Cerebellar nuclear complex (tissue), 1 donor: ENCODE results near the gene CAMTA2.
"Not testable (repeated sequence)": the region's sequence is repeated elsewhere in the genome, so short reads cannot be mapped to it uniquely, and the experiment has no call there.

Experiments
- DNase-seq, 2 experiments: peaks; one replicate each; lab custom pipeline; 2025; lab: John Stamatoyannopoulos, UW

Gene CAMTA2, protein sequence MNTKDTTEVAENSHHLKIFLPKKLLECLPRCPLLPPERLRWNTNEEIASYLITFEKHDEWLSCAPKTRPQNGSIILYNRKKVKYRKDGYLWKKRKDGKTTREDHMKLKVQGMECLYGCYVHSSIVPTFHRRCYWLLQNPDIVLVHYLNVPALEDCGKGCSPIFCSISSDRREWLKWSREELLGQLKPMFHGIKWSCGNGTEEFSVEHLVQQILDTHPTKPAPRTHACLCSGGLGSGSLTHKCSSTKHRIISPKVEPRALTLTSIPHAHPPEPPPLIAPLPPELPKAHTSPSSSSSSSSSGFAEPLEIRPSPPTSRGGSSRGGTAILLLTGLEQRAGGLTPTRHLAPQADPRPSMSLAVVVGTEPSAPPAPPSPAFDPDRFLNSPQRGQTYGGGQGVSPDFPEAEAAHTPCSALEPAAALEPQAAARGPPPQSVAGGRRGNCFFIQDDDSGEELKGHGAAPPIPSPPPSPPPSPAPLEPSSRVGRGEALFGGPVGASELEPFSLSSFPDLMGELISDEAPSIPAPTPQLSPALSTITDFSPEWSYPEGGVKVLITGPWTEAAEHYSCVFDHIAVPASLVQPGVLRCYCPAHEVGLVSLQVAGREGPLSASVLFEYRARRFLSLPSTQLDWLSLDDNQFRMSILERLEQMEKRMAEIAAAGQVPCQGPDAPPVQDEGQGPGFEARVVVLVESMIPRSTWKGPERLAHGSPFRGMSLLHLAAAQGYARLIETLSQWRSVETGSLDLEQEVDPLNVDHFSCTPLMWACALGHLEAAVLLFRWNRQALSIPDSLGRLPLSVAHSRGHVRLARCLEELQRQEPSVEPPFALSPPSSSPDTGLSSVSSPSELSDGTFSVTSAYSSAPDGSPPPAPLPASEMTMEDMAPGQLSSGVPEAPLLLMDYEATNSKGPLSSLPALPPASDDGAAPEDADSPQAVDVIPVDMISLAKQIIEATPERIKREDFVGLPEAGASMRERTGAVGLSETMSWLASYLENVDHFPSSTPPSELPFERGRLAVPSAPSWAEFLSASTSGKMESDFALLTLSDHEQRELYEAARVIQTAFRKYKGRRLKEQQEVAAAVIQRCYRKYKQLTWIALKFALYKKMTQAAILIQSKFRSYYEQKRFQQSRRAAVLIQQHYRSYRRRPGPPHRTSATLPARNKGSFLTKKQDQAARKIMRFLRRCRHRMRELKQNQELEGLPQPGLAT

DNA sequence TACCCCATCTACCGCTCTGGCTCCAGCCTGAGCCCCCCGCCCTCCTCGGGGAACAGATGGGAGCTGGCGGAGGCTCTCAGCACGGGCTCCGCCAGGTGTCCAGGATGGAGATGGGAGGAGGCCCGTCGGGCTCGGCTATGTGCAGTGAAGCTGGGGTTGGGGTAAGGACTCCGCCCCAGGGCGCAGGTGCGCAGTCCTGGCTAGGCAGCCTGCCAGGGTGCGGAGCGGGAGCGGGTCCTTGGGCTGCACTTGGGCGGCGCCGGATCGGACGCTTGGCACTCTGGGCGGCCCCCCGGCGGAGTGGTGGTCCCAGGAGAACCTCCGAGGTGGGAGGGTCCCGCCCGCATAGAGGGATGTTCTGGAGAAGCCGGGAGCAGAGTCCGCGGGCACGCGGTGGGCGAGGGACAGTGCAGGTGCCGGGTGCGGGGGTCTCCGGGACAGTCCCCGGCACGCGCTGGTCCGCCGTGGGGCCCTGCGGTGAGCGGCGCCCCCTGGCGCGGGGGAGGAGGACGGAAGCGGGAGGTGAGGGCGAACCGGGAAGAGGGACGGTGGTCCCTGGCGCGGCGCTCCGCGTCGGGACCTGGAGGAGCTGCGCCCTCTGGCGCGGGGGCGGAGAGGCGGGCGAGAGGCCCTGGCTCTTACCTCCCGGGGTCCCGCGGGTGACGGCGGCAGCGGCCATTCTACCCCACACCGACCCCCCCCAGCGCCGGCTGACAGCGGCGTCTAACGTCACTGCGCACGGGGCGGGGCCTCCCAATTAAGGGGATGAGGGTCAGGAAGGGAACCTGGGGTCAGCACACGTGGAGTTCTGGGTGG is at the start of gene CAMTA2:
TSS of gene CAMTA2 (minus strand) at position 725 of the 816 bp plus-strand sequence. CDS start 1,453 bp downstream, outside the sequence.
- peak in 1 of 2 experiments; percentile 28 for DNase-seq

- DNase-seq, result no peak
Measured at GRCh38 chr17:5035315-5035714, 47.8 kb upstream of the CAMTA2 start, which contains the start of gene SLC52A1. Gene SLC52A1 (minus strand): TSS chr17:5035426. CDS start chr17:5034606, 820 bp downstream.

DNA sequence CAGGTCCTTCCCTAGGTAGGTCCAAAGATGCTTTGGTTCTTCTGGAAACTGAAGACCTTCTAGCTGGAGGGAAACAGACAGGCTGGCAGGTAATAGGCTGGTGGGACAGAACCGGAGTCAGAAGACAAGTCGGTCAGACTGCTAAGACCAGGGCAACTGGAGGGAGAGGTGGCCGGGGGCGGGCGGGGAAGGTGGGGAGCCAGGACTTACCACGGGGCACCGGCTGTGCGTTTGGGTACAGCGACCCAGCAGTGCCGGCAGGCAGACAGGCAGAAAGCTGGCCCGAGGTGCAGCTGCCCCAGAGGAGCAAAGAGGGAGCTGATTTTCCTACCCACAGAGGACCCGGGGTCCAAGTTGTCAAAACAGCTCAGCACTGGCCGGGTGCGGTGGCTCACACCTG is 47.2 kb upstream of the CAMTA2 start:
- no peak for DNase-seq

- no peak for DNase-seq
Measured at GRCh38 chr17:5034063-5034462, 46.6 kb upstream of the CAMTA2 start.

- no peak for DNase-seq
Measured at GRCh38 chr17:5033352-5034015, 46.0 kb upstream of the CAMTA2 start.

GRCh38 chr17:5032865-5033264 is 45.4 kb upstream of the CAMTA2 start:
- DNase-seq, result no peak

DNA sequence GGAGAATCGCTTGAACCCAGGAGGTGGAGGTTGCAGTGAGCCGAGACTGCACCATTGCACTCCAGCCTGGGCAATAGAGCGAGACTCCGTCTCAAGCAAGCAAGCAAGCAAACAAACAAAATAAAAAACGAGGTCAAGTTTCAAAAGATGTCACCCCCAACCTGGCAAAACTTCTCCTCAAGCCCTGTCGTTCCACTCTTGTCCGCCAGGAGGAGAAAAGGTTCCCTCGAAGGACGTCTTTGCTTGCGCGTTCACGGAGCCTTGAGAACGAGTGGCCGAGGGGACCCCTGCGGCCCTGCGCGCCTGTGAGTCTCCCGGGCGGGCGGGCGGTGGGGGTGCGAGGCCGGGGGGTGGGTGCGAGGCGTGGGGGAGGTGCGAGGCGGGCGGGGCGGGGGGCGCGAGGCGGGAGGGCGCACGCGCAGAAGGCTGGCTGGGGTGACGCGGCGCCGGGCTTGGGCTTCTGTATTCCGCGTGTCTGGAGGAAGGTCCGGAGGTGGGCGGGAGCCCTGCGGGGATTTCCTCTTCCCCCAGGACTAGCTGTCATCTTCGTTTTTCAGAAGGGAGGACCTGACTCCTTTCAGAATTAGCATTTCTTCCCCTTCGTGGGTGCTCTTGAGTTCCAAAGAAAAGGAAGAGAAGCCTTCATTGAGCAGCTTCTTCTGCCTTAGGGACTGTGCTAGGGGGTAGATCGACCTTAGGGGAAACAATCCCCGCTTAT is 44.0 kb upstream of the CAMTA2 start:
- DNase-seq, result peak in 1 of 2 experiments; percentile 4

DNA sequence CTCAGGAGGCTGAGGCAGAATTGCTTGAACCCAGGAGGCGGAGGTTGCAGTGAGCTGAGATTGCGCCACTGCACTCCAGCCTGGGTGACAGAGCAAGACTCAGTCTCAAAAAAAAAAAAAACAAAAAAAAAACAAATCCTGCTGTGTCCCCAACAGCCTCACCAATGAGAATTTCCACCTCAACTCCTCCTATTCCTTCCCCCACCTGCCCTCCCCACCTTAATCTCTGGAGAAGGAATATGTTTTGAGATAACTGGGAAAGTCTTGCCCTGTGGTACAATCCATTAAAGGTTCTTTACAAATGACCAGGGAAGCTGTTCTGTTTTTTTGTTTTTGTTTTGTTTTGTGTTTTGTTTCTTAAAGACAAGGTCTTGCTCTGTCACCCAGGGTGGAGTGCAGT is 42.7 kb upstream of the CAMTA2 start:
- DNase-seq, result not testable (repeated sequence)

DNA sequence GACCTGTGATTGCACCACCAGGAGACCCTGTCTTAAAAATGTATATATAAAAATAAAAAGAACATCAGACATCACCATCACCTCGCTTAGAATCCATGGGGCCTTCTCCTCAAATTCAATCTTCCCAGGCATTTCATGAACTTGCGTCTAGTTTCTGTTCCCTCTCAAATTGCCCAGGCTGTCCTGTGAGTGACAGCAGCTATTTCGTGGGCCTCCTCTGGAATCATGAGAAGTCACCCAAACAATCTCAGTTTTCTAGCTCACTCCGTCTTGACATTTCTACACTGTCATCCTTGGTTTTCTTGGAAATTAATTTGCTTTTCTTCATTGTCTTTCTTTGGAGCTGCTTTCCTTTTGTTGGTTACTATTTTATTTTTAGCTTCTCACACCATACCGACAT is 40.4 kb upstream of the CAMTA2 start:
- DNase-seq, result no peak

GRCh38 chr17:5027299-5027698 is 39.8 kb upstream of the CAMTA2 start:
- no peak for DNase-seq

DNA sequence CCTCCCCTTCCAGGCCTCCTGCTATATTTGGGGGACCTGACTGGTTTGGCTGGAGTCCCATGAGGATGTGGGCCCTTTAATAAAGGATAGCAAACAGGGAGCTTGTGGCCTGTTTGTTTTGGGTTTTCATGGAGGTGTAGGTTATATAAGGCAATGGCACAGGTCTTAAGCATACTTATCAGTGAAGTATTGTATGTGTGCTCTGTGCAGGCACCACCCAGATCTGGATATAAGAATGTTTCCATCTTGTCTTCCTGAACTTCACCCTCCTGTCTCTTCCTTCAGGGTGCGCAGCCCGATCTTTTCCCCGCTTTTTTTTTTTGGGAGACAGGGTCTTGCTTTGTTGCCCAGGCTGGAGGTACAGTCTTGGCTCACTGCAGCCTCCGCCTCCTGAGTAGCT is 37.1 kb upstream of the CAMTA2 start:
- no peak for DNase-seq

DNA sequence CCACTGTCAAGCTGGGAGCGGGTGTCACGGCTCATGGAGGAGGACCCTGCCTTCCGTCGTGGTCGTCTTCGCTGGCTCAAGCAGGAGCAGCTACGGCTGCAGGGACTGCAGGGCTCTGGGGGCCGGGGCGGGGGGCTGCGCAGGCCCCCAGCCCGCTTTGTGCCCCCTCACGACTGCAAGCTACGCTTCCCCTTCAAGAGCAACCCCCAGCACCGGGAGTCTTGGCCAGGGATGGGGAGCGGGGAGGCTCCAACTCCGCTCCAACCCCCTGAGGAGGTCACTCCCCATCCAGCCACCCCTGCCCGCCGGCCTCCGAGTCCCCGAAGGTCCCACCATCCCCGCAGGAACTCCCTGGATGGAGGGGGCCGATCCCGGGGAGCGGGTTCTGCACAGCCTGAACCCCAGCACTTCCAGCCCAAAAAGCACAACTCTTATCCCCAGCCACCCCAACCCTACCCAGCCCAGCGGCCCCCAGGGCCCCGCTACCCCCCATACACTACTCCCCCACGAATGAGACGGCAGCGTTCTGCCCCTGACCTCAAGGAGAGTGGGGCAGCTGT is 36.2 kb upstream of the CAMTA2 start:
- no peak for DNase-seq

GRCh38 chr17:5022171-5022711 is 34.8 kb upstream of the CAMTA2 start:
- DNase-seq, result no peak

GRCh38 chr17:5020502-5021023 is 33.1 kb upstream of the CAMTA2 start:
- no peak for DNase-seq

DNA sequence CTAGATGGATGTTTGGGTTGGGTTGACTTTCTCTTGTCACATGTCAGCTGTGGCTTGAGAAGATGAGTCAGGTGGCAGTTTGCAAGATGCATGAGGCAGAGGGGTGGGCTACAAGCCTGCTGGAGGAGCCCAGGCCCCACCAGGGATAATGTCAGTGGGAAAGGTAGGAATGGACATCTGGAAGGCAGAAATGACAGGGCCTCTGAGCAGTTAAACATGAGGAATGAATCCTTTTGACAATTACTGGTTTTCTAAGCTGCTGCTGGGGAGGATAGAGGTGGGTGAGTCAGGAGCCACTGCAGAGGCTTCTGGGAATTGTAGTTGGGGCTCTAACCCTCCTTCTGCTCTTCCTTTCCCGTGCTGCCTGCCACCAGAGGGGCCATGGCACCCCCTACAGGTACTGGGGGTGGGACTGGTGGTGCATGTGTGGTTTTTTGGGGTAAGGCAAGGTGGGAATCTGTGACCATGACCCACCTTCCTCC is 32.0 kb upstream of the CAMTA2 start:
- no peak for DNase-seq

DNA sequence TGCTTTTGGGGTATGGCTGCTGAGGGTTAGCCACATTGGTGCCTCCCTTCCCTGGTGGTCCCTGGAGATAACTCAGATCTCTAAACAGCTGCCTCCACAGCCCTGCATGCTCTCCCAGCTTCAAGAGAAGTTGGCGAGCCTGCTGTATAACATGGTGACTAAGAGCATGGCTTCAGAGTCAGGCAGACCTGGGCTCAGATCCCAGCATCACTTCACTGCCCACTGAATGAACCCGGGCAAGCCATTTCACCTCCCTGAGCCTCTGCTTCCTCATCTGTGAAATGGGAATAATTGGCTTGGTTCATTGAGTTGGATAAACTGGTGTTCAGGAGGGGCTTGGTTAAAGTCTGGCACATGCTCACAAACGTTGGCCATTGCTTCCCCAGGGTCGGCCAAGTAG is 26.9 kb upstream of the CAMTA2 start:
- DNase-seq, result no peak

- DNase-seq, result no peak
Measured at GRCh38 chr17:5011928-5012327, 24.5 kb upstream of the CAMTA2 start.

DNA sequence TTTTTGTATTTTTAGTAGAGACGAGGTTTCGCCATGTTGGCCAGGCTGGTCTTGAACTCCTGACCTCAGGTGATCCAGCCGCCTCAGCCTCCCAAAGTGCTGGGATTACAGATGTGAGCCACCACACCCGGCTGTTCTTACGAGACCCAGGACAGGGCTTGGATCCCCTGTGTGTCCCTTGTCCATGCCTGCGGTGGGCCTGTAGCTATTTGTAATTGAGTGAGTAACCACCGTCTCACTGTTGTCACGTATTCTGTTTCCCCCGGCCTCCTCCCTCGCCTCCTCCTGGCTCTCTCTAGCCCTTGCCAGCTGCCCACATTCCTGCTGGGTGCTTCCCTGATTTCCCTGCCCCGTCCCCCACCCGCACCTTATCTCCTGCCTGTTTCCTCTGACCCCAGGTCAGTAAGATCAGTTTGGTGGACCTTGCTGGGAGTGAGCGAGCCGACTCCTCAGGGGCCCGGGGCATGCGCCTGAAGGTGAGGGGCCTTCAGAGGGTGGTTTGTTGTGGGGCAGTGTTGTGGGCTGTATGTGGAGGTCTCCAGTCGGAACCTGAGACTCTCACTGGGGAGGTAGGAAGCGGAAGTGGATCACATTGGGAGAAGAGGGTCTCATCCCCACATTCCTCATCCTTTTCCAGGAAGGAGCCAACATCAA is 15.9 kb upstream of the CAMTA2 start:
- no peak for DNase-seq
